BLaER1 treated with 17β-estradiol and CSF1 and Interleukin-3, amounts not matched to agents 10 nM and 100 nM (cell line): ENCODE results near the gene KIAA2012.

ENCODE experiments used
- H3K27ac ChIP-seq, 11 experiments: shearing (Covaris generic); formaldehyde crosslinking; 2 replicates each; pipeline ENCODE4 v1.8.1; 2022
- H3K27me3 ChIP-seq, 11 experiments: shearing (Covaris generic); formaldehyde crosslinking; 2 replicates each; pipeline ENCODE4 v1.8.1; 2022
- H3K36me3 ChIP-seq, 11 experiments: shearing (Covaris generic); formaldehyde crosslinking; 2 replicates each; pipeline ENCODE4 v1.8.1; 2022
- H3K4me1 ChIP-seq, 10 experiments: shearing (Covaris generic); formaldehyde crosslinking; 2 replicates each; pipeline ENCODE4 v1.8.1; 2022
- H3K4me2 ChIP-seq, 11 experiments: shearing (Covaris generic); formaldehyde crosslinking; 2 replicates each; pipeline ENCODE4 v1.8.1; 2022
- H3K4me3 ChIP-seq, 10 experiments: shearing (Covaris generic); formaldehyde crosslinking; 2 replicates each; pipeline ENCODE4 v1.8.1; 2022
- H3K9ac ChIP-seq, 11 experiments: shearing (Covaris generic); formaldehyde crosslinking; 2 replicates each; pipeline ENCODE4 v1.8.1; 2022
- H3K9me3 ChIP-seq, 11 experiments: shearing (Covaris generic); formaldehyde crosslinking; replicated peaks in 1 of 11; 2 replicates each; pipeline ENCODE4 v1.8.1; 2022
- H4K20me1 ChIP-seq, 11 experiments: shearing (Covaris generic); formaldehyde crosslinking; 2 replicates each; pipeline ENCODE4 v1.8.1; 2022
- Cebpa-rat ChIP-seq, 11 experiments: shearing (Covaris generic); IDR thresholded peaks; 2 replicates each; pipeline ENCODE4 v1.8.1; 2022

The KIAA2012 gene

GRCh38 chr2:202185156-202185555, 112.1 kb downstream of the KIAA2012 start:
- no peak overlapping the region for H3K27ac ChIP-seq

DNA sequence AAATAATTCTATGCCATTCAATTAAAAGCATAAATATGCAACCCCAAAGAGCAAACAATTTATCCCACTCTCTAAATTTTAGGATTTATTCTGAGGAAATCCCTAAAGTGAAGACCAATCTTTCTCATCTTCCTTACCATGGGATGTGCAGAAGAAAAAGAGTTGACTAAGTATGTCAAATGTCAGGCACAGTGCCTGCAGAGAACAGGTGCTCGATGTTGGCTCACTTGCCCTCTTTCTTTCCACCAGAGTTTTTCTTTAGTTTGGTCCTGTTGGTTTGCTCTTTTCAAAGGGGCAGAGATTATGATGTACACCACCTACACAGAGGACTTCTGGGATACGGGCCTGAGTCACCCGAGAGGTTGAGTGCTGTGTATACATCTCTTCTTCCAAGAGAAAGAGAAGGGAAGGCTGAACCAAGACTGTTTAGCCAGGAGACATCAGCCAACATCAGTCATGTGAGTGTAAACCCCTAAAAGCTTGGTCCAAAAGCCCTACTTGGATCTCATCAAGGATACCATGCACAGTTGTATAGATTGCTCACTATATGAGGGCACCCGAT, 113.7 kb downstream of the KIAA2012 start:
- Histone ChIP-seq H3K27ac (no peak overlapping the region), H3K9ac (no peak overlapping the region), H3K4me1 (no peaks in the 10 kb centered on the region), H4K20me1 (no peaks in the 10 kb centered on the region), H3K9me3 (no peaks in the 10 kb centered on the region), H3K27me3 (no peaks in the 10 kb centered on the region), H3K4me2 (no peak overlapping the region), H3K36me3 (no peaks in the 10 kb centered on the region), H3K4me3 (no peak overlapping the region)
- TF ChIP-seq Cebpa-rat (IDR thresholded peaks at IDR 0.05): no peak

More at GRCh38 chr2:202185156-202185555, 112.1 kb downstream of the KIAA2012 start:
- Histone ChIP-seq H3K9ac (no peak overlapping the region), H3K9me3 (no peaks in the 10 kb centered on the region), H3K27me3 (no peaks in the 10 kb centered on the region), H3K4me3 (no peak overlapping the region), H3K36me3 (no peaks in the 10 kb centered on the region), H3K4me1 (no peaks in the 10 kb centered on the region), H4K20me1 (no peaks in the 10 kb centered on the region), H3K4me2 (no peak overlapping the region)
- no peak for TF ChIP-seq Cebpa-rat (IDR thresholded peaks at IDR 0.05)

GRCh38 chr2:202187570-202187969, 114.5 kb downstream of the KIAA2012 start:
- H3K27ac ChIP-seq: no peak overlapping the region
- no peaks in the 10 kb centered on the region for H3K9me3 ChIP-seq
- no peak overlapping the region for H3K9ac ChIP-seq
- no peak overlapping the region for H3K4me2 ChIP-seq
- no peaks in the 10 kb centered on the region for H3K4me1 ChIP-seq
- no peaks in the 10 kb centered on the region for H3K27me3 ChIP-seq
- TF ChIP-seq Cebpa-rat (IDR thresholded peaks at IDR 0.05): no peak
- no peak overlapping the region for H3K4me3 ChIP-seq
- H4K20me1 ChIP-seq: no peaks in the 10 kb centered on the region
- no peaks in the 10 kb centered on the region for H3K36me3 ChIP-seq

DNA sequence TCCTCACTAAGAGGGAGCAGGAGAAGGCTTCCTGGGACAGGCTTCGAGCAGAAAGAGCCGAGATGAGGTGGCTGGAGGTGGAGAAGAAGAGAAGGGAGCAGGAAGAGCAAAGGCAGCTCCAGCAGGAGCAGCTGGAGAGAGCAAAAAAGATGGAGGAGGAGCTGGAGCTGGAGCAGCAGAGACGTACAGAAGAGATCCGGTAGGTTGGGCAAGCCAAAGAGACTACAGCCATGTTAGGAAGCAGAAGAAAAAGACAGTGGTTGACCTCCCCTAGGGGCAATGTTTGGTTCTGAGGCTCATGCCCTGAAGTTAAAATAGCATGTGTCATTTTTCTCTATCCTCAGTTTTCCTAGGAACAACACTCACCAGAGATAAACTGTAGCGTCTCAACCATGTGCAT, 120.2 kb downstream of the KIAA2012 start:
- Histone ChIP-seq H3K27ac (no peak overlapping the region), H3K4me3 (no peak overlapping the region), H4K20me1 (no peaks in the 10 kb centered on the region), H3K9me3 (no peaks in the 10 kb centered on the region), H3K4me2 (no peak overlapping the region), H3K4me1 (peaks cover 0 to 12% (median 0%) of the 10 kb centered on the region in 10 experiments; a peak in 5 of 20 replicates), H3K27me3 (no peaks in the 10 kb centered on the region), H3K36me3 (no peaks in the 10 kb centered on the region), H3K9ac (no peak overlapping the region)
- no peak for TF ChIP-seq Cebpa-rat (IDR thresholded peaks at IDR 0.05)

- Histone ChIP-seq H3K4me1 (peaks cover 0 to 12% (median 0%) of the 10 kb centered on the region in 10 experiments; a peak in 5 of 20 replicates), H3K27me3 (no peaks in the 10 kb centered on the region), H4K20me1 (no peaks in the 10 kb centered on the region), H3K4me3 (no peak overlapping the region), H3K36me3 (no peaks in the 10 kb centered on the region), H3K4me2 (no peak overlapping the region), H3K27ac (no peak overlapping the region), H3K9me3 (no peaks in the 10 kb centered on the region), H3K9ac (no peak overlapping the region)
- TF ChIP-seq Cebpa-rat (IDR thresholded peaks at IDR 0.05): no peak
Measured at GRCh38 chr2:202193881-202194353, 120.9 kb downstream of the KIAA2012 start.

- Histone ChIP-seq H3K27ac (no peak overlapping the region), H3K27me3 (no peaks in the 10 kb centered on the region), H3K4me3 (no peak overlapping the region), H3K36me3 (no peaks in the 10 kb centered on the region), H4K20me1 (no peaks in the 10 kb centered on the region), H3K9ac (no peak overlapping the region), H3K4me1 (peaks cover 0 to 12% (median 0%) of the 10 kb centered on the region in 10 experiments; a peak in 5 of 20 replicates), H3K4me2 (no peak overlapping the region), H3K9me3 (no peaks in the 10 kb centered on the region)
- TF ChIP-seq Cebpa-rat (IDR thresholded peaks at IDR 0.05): no peak
Measured at GRCh38 chr2:202194418-202194817, 121.4 kb downstream of the KIAA2012 start.

DNA sequence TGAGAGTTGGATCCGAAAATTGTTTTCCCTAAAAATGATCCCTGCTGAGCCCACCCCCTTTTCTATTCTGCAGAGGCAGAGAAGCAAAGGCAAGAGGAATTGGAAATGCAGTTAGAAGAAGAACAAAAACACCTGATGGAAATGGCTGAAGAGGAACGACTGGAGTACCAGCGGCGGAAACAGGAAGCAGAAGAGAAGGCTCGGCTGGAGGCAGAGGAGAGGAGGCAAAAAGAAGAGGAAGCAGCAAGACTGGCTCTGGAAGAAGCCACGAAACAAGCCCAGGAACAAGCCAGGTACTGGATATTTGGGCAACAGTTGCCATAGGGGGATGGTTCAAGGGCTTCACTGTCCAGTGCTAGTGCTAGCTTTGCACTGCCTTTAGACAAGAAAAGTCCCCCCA, 123.7 kb downstream of the KIAA2012 start:
- Histone ChIP-seq H3K27ac (no peak overlapping the region), H3K4me1 (peaks cover 0 to 12% (median 0%) of the 10 kb centered on the region in 10 experiments; a peak in 5 of 20 replicates), H3K36me3 (peaks cover 0 to 8% (median 7%) of the 10 kb centered on the region in 11 experiments; a peak in 12 of 22 replicates), H3K4me3 (no peak overlapping the region), H3K9me3 (no peaks in the 10 kb centered on the region), H3K27me3 (no peaks in the 10 kb centered on the region), H4K20me1 (no peaks in the 10 kb centered on the region), H3K9ac (no peak overlapping the region), H3K4me2 (peak overlapping the region in 3 of 11 experiments; percentile 24 to 74 (median 55); a peak in 5 of 22 replicates)
- TF ChIP-seq Cebpa-rat (IDR thresholded peaks at IDR 0.05): no peak

DNA sequence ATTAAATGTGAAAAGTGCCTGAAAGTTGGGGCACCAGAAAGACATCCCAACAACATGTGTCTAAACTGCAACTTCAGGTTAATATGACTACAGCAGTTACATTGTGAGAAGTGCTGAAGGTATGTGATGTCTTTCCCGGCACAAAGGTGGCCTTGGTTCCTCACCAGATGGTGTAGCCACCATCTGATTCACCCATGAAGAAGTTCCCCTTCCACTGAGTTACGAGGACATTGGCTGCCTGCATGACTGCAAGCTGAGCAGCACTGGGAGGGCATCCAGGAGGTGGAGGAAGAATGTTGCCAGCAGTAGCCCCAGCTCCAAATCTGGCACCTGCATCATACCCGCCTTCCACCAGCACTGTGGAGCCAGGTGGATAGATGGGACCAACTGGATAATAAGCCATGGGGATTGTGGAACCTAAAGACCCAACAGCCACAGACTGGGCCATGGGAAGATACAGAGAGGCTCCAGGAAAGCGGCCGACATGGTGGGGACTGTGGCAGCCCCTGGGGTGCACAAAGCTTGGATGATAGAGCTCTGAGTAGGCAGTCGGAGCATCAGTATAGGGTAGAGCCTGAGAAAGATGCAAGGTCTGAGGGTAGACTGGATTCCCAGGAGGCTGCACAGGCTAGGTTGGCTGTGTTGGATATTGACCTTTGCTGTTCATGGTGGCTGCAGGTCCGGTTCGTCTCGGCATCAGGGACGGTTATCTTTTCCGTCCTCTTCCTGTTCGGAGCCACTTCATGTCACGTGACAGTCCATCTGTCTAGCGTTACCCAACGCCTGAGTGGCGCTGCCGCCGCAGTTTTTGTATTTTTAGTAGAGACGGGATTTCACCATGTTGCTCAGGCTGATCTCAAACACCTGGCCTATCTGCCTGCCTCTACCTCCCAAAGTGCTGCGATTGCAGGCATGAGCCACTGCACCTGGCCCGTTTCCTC, 128.4 kb downstream of the KIAA2012 start:
- Histone ChIP-seq H3K27ac (no peak overlapping the region), H3K4me2 (no peak overlapping the region), H3K36me3 (peaks cover 32 to 56% (median 42%) of the 10 kb centered on the region in 11 experiments), H3K9me3 (no peaks in the 10 kb centered on the region), H3K27me3 (no peaks in the 10 kb centered on the region), H3K9ac (no peak overlapping the region), H3K4me1 (peaks cover 0 to 9% (median 0%) of the 10 kb centered on the region in 10 experiments; a peak in 5 of 20 replicates), H4K20me1 (no peaks in the 10 kb centered on the region), H3K4me3 (no peak overlapping the region)
- no peak for TF ChIP-seq Cebpa-rat (IDR thresholded peaks at IDR 0.05)

GRCh38 chr2:202203348-202203747, 130.3 kb downstream of the KIAA2012 start:
- Histone ChIP-seq H3K36me3 (peaks cover 45 to 75% (median 59%) of the 10 kb centered on the region in 11 experiments), H3K27ac (no peak overlapping the region), H3K4me1 (peaks cover 0 to 5% (median 0%) of the 10 kb centered on the region in 10 experiments; a peak in 2 of 20 replicates), H3K4me3 (no peak overlapping the region), H3K9me3 (no peaks in the 10 kb centered on the region), H3K4me2 (no peak overlapping the region), H4K20me1 (peaks cover 0 to 7% (median 4%) of the 10 kb centered on the region in 11 experiments; a peak in 8 of 22 replicates), H3K27me3 (no peaks in the 10 kb centered on the region), H3K9ac (no peak overlapping the region)
- no peak for TF ChIP-seq Cebpa-rat (IDR thresholded peaks at IDR 0.05)
